IPS DF 4.7 (cell line): Measurements from ENCODE around the gene TFAP2E.

ENCODE experiments used
- DNase-seq: peaks from one replicate; pipeline ENCODE4 v3.0.0-alpha.2; 2013; ENCODE audit warnings: low spot score; ENCODE audit errors: extremely low read depth

TFAP2E gene

DNA sequence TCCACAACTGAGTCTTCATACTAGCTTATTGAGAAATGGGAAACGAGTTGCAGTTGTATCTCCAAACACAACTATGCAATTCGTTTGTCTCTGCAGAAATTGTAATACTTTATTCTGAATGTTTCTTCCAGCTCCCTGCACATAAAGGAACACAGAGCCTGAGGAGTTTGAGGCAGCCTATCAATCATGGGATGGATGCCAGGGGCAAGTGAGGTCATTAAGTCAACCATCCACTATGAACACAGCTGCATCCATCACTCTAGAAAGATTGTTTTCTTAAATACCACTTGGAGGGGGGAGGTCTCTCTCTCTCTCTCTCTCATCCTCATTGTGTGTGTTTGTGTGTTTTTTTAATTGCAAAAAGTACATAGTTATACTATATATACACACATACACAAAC, 71.1 kb downstream of the TFAP2E start:
- DNase-seq: no peak
